HL-60 (cell line): ENCODE measurements around the gene CNDP1.

ENCODE experiments used
- SPI1 ChIP-seq: IDR thresholded peaks from 2 replicates; pipeline ENCODE4 v1.6.1; 2012; ENCODE audit warnings: low read depth, mild to moderate bottlenecking, borderline replicate concordance
- TF ChIP-seq, protein P1 (sequence below): IDR thresholded peaks from one replicate; pipeline ENCODE4 v1.5.1; 2011; ENCODE audit warnings: low read length, control low read depth, inconsistent platforms; ENCODE audit not compliant: insufficient read depth
- TF ChIP-seq, protein P2 (sequence below): IDR thresholded peaks from 2 replicates; pipeline ENCODE4 v1.6.1; 2012; ENCODE audit warnings: low read depth; ENCODE audit not compliant: insufficient replicate concordance

DNA sequence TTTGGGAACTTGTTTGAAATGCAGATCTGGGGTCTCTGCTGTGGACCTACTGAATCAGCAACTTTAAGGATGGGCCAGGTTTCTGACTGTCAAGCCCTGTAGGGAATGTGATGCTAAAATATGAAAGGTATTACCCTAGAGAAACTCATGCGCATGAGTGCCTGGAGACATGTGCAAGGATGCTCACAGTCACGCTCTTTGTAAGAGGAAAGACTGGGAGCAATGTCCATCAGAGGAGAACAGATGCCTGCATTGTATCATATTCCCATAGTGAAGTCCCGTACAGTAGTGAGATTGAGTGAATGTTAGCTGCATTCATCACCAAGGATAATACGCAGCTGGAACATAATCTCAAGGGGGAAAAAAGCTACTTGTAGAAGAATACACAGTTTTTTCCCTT is 77.5 kb downstream of the CNDP1 start:
- TF ChIP-seq, protein P1, sequence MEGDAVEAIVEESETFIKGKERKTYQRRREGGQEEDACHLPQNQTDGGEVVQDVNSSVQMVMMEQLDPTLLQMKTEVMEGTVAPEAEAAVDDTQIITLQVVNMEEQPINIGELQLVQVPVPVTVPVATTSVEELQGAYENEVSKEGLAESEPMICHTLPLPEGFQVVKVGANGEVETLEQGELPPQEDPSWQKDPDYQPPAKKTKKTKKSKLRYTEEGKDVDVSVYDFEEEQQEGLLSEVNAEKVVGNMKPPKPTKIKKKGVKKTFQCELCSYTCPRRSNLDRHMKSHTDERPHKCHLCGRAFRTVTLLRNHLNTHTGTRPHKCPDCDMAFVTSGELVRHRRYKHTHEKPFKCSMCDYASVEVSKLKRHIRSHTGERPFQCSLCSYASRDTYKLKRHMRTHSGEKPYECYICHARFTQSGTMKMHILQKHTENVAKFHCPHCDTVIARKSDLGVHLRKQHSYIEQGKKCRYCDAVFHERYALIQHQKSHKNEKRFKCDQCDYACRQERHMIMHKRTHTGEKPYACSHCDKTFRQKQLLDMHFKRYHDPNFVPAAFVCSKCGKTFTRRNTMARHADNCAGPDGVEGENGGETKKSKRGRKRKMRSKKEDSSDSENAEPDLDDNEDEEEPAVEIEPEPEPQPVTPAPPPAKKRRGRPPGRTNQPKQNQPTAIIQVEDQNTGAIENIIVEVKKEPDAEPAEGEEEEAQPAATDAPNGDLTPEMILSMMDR: no peak
- TF ChIP-seq, protein P2, sequence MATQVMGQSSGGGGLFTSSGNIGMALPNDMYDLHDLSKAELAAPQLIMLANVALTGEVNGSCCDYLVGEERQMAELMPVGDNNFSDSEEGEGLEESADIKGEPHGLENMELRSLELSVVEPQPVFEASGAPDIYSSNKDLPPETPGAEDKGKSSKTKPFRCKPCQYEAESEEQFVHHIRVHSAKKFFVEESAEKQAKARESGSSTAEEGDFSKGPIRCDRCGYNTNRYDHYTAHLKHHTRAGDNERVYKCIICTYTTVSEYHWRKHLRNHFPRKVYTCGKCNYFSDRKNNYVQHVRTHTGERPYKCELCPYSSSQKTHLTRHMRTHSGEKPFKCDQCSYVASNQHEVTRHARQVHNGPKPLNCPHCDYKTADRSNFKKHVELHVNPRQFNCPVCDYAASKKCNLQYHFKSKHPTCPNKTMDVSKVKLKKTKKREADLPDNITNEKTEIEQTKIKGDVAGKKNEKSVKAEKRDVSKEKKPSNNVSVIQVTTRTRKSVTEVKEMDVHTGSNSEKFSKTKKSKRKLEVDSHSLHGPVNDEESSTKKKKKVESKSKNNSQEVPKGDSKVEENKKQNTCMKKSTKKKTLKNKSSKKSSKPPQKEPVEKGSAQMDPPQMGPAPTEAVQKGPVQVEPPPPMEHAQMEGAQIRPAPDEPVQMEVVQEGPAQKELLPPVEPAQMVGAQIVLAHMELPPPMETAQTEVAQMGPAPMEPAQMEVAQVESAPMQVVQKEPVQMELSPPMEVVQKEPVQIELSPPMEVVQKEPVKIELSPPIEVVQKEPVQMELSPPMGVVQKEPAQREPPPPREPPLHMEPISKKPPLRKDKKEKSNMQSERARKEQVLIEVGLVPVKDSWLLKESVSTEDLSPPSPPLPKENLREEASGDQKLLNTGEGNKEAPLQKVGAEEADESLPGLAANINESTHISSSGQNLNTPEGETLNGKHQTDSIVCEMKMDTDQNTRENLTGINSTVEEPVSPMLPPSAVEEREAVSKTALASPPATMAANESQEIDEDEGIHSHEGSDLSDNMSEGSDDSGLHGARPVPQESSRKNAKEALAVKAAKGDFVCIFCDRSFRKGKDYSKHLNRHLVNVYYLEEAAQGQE: no peak
- no peak for TF ChIP-seq SPI1
